ENCODE results near the gene POLR3C. TPM values are rescaled to one million over a fixed set of nuclear protein-coding genes. Genes with fewer than 3 reads are reported as not detected.
"Not testable (repeated sequence)": the region's sequence is repeated elsewhere in the genome, so short reads cannot be mapped to it uniquely, and the experiment has no call there.

The POLR3C gene
- total and polyA plus RNA-seq, 7 experiments from 2014 or later, result 22.0 to 48.9 (median 41.5) TPM

DNA sequence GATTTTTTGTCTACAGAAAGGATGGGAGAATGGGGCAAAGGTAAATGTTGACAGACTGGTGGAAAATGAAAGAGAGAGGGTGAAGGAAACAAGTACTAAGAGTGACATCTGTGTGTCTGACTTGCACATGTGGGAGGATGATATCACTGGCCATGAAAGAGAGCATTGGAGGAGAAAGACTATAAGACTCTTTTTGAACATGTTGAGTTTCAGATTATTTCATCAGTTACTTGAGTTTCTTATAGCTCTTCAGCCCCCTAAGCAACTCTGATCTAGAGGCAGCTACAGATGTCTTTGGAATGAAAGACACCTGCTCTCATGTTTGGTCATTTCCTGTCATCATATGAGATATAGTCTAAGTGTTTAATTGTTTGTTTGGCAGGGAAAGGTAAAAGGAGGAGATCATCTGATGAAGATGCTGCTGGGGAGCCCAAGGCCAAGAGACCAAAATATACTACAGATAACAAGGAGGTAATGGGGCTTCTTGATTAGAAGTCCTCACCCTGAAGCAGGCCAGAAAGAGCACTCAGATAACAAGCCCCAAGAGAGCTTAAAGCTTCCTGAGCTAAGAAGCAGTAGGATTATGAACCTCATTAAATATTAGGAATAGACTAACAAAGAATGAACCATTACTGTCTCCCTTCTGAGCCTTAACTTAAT lies 4.5 kb downstream of the POLR3C start:
- H3K27ac ChIP-seq (ENCODE audit: low read depth, low read length), result no peak overlapping the region
- DNase-seq (no peak), ATAC-seq (no peak)
- no peaks in the 10 kb centered on the region for H3K27me3 ChIP-seq (ENCODE audit: control insufficient read depth in 2 of 2, insufficient read depth in 2 of 2, low read length in 2 of 2)
- no peaks in the 10 kb centered on the region for H3K9me3 Mint-ChIP-seq
- H3K4me3 Mint-ChIP-seq, result no peak overlapping the region
- H3K4me3 ChIP-seq (ENCODE audit: low read length), result no peak overlapping the region
- peak overlapping the region in 5 of 9 donors; percentile 7 to 56 (median 36) for H3K27ac Mint-ChIP-seq
- intact Hi-C loops (cut with micrococcal nuclease), result loop anchor here (2.0 to 10.0 kb wide), 2 partner anchors 16 to 54 kb away; partner anchors contain the start of gene NUDT17 (in 1 of the 2)
- peaks cover 24 to 38% (median 36%) of the 10 kb centered on the region in 7 donors for H3K4me1 Mint-ChIP-seq
- no peaks in the 10 kb centered on the region for H3K27me3 Mint-ChIP-seq
- peaks cover 10 to 14% of the 10 kb centered on the region in 2 donors for H3K4me1 ChIP-seq (ENCODE audit: control insufficient read depth in 2 of 2, insufficient read depth in 2 of 2, low read length in 2 of 2)
- ChIA-PET CTCF (interaction anchor here (0.9 to 1.1 kb wide), 2 partner anchors 17 to 204 kb away, joined by 5 to 7 read pairs; partner anchors contain the start of gene NUDT17), POLR2A (interaction anchor here (0.7 to 1.3 kb wide), 3 partner anchors 17 to 91 kb away, joined by 3 read pairs; partner anchors contain the start of gene NUDT17)
- peaks cover 25 to 76% (median 33%) of the 10 kb centered on the region in 3 experiments for H3K36me3 ChIP-seq (ENCODE audit: control insufficient read depth in 2 of 3, insufficient read depth in 3 of 3, low read length in 3 of 3)
- H3K9me3 ChIP-seq (ENCODE audit: control insufficient read depth in 2 of 3, low read length in 3 of 3), result no peaks in the 10 kb centered on the region
- H3K36me3 Mint-ChIP-seq, result peaks cover 31 to 61% (median 51%) of the 10 kb centered on the region in 5 donors

DNA sequence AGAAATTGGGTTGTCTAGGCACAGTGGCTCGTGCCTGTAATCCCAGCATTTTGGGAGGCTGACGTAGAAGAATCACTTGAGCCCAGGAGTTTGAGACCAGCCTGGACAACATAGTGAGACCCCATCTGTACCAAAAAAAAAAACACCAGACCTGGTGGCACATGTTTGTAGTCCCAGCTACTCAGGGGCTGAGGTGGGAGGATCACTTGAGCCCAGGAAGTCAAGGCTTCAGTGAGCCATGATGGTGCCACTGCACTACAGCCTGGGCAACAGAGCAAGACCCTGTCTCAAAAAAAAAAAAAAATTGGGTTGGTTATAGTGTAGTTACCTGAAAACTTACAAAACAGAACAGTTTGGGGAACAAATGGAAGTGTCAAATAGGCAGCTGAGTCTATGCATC lies 6.8 kb downstream of the POLR3C start:
- peaks cover 31 to 65% (median 52%) of the 10 kb centered on the region in 5 donors for H3K36me3 Mint-ChIP-seq
- POLR2A ChIA-PET, result interaction anchor here (0.6 kb wide), 1 partner anchor 207 kb away, joined by 3 read pairs; no protein-coding TSS in a partner anchor
- ATAC-seq; H3K4me3 Mint-ChIP-seq; H3K4me1 ChIP-seq (ENCODE audit: control insufficient read depth in 2 of 2, insufficient read depth in 2 of 2, low read length in 2 of 2); DNase-seq; H3K9me3 ChIP-seq (ENCODE audit: control insufficient read depth in 2 of 3, low read length in 3 of 3); CTCF ChIA-PET; H3K27ac ChIP-seq (ENCODE audit: low read depth, low read length); H3K9me3 Mint-ChIP-seq; H3K27me3 Mint-ChIP-seq; H3K4me3 ChIP-seq (ENCODE audit: low read length); H3K27me3 ChIP-seq (ENCODE audit: control insufficient read depth in 2 of 2, insufficient read depth in 2 of 2, low read length in 2 of 2); intact Hi-C loops (cut with micrococcal nuclease): not testable (repeated sequence)
- H3K36me3 ChIP-seq (ENCODE audit: control insufficient read depth in 2 of 3, insufficient read depth in 3 of 3, low read length in 3 of 3), result peaks cover 25 to 94% (median 33%) of the 10 kb centered on the region in 3 experiments
- H3K4me1 Mint-ChIP-seq, result peaks cover 11 to 29% (median 21%) of the 10 kb centered on the region in 7 donors
- H3K27ac Mint-ChIP-seq, result peak overlapping the region in 2 of 9 donors; percentile 22 to 46

DNA sequence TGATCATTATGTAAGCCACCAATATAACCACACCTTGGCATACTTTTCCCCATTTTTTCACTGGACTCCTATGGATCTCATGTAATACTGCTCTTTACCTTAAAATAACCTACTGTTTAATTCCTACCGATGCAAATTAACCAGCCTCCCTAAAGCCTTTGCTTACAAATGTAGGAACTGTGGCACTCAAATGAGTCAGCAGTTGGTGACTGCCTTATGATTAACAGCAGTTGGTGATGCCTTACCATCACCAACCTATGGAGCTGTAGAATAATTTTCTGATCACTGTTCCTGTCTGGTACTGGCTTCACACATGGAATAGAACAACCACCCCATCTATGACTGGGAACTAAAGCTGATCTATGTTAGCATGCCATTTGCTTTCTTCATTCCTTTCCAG lies 13.7 kb downstream of the POLR3C start:
- H3K4me3 ChIP-seq (ENCODE audit: low read length), result no peak overlapping the region
- ATAC-seq, result no peak
- H3K9me3 ChIP-seq (ENCODE audit: control insufficient read depth in 2 of 3, low read length in 3 of 3), result no peaks in the 10 kb centered on the region
- Mint-ChIP-seq H3K4me1 (no peaks in the 10 kb centered on the region), H3K4me3 (no peak overlapping the region), H3K9me3 (no peaks in the 10 kb centered on the region), H3K36me3 (peaks cover 4 to 56% (median 20%) of the 10 kb centered on the region in 5 donors), H3K27ac (no peak overlapping the region), H3K27me3 (no peaks in the 10 kb centered on the region)
- no peak for DNase-seq
- intact Hi-C loops (cut with micrococcal nuclease), result no loop called here
- peaks cover 16 to 99% (median 23%) of the 10 kb centered on the region in 3 experiments for H3K36me3 ChIP-seq (ENCODE audit: control insufficient read depth in 2 of 3, insufficient read depth in 3 of 3, low read length in 3 of 3)
- no peaks in the 10 kb centered on the region for H3K27me3 ChIP-seq (ENCODE audit: control insufficient read depth in 2 of 2, insufficient read depth in 2 of 2, low read length in 2 of 2)
- ChIA-PET POLR2A (interaction anchor here (2.1 kb wide), 1 partner anchor 14 kb away, joined by 7 read pairs; the partner anchor contains the start of genes POLR3C and RNF115), CTCF (no interaction called here)
- H3K27ac ChIP-seq (ENCODE audit: low read depth, low read length), result no peak overlapping the region
- no peaks in the 10 kb centered on the region for H3K4me1 ChIP-seq (ENCODE audit: control insufficient read depth in 2 of 2, insufficient read depth in 2 of 2, low read length in 2 of 2)

DNA sequence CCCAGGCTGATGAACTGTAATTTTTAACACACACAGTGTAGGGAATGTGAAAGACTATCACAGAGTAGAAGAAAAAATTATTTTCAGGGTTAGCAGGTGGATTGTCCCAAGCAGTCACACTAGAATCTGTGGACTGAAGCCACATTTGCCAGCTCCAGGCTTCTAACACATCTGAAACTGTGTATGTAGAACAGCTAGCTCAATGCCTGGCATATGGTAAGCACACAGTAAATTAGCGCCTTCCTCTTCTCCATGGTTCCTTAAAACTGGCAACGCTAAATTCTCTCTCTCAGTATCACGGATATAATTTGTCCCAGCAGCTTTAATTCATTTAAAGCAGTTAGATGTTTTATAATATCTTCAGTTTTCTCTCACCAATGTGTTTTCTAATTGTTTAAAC lies 19.0 kb downstream of the POLR3C start:
- Mint-ChIP-seq H3K27ac (no peak overlapping the region), H3K4me1 (peaks cover 5 to 7% (median 6%) of the 10 kb centered on the region in 7 donors), H3K9me3 (no peaks in the 10 kb centered on the region), H3K4me3 (no peak overlapping the region), H3K27me3 (no peaks in the 10 kb centered on the region), H3K36me3 (peaks cover 4 to 31% (median 9%) of the 10 kb centered on the region in 5 donors)
- DNase-seq (no peak), ATAC-seq (no peak)
- Histone ChIP-seq H3K9me3 (ENCODE audit: control insufficient read depth in 2 of 3, low read length in 3 of 3) (no peaks in the 10 kb centered on the region), H3K27me3 (ENCODE audit: control insufficient read depth in 2 of 2, insufficient read depth in 2 of 2, low read length in 2 of 2) (no peaks in the 10 kb centered on the region), H3K36me3 (ENCODE audit: control insufficient read depth in 2 of 3, insufficient read depth in 3 of 3, low read length in 3 of 3) (peaks cover 4 to 46% (median 16%) of the 10 kb centered on the region in 3 experiments), H3K4me1 (ENCODE audit: control insufficient read depth in 2 of 2, insufficient read depth in 2 of 2, low read length in 2 of 2) (peaks cover 10 to 15% of the 10 kb centered on the region in 2 donors), H3K27ac (ENCODE audit: low read depth, low read length) (no peak overlapping the region), H3K4me3 (ENCODE audit: low read length) (no peak overlapping the region)
- ChIA-PET POLR2A (interaction anchor here (1.0 to 3.3 kb wide), 2 partner anchors 17 to 84 kb away, joined by 4 to 16 read pairs; partner anchors contain the start of gene RBM8A), CTCF (interaction anchor here (0.6 to 5.8 kb wide), 3 partner anchors 15 to 169 kb away, joined by 5 to 81 read pairs (median 6); partner anchors contain the start of gene PIAS3)
- intact Hi-C loops (cut with micrococcal nuclease), result no loop called here

DNA sequence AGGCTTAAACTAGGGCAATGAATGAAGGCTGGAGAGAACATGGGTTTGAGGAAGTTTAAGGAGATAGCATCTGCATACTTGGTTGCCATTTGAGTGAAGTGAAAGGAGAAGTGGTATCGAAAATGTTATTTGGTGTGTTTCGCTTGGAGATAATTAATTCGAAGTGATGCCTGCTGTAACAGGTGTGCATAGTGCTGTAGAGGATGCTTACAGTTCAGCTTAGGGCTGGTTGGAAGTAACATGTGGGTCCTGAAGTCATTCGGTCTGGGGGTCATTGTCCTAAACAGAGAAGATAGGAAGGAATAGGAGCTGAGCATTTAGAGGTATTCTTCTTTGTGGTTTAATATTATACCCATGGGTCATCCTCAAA lies 21.1 kb downstream of the POLR3C start:
- Histone ChIP-seq H3K27ac (ENCODE audit: low read depth, low read length) (peak overlapping the region; percentile 69), H3K36me3 (ENCODE audit: control insufficient read depth in 2 of 3, insufficient read depth in 3 of 3, low read length in 3 of 3) (peaks cover 0 to 37% (median 8%) of the 10 kb centered on the region in 3 experiments), H3K4me3 (ENCODE audit: low read length) (peak overlapping the region; percentile 86), H3K9me3 (ENCODE audit: control insufficient read depth in 2 of 3, low read length in 3 of 3) (no peaks in the 10 kb centered on the region), H3K4me1 (ENCODE audit: control insufficient read depth in 2 of 2, insufficient read depth in 2 of 2, low read length in 2 of 2) (peaks cover 10 to 15% of the 10 kb centered on the region in 2 donors), H3K27me3 (ENCODE audit: control insufficient read depth in 2 of 2, insufficient read depth in 2 of 2, low read length in 2 of 2) (no peaks in the 10 kb centered on the region)
- Mint-ChIP-seq H3K4me1 (peaks cover 6 to 17% (median 11%) of the 10 kb centered on the region in 7 donors), H3K27me3 (no peaks in the 10 kb centered on the region), H3K9me3 (no peaks in the 10 kb centered on the region), H3K36me3 (peaks cover 4 to 23% (median 9%) of the 10 kb centered on the region in 5 donors), H3K4me3 (no peak overlapping the region), H3K27ac (no peak overlapping the region)
- ChIA-PET POLR2A (interaction anchor here (0.7 to 4.7 kb wide), 15 partner anchors 14 to 174 kb away, joined by 3 to 49 read pairs (median 5); partner anchors contain the start of genes ANKRD34A, LIX1L, PIAS3 and POLR3C), CTCF (interaction anchor here (0.6 to 5.8 kb wide), 28 partner anchors 9 to 193 kb away, joined by 3 to 81 read pairs (median 4); partner anchors contain the start of genes ANKRD34A, ITGA10, PEX11B and PIAS3)
- DNase-seq, result no peak
- peak; percentile 63 for ATAC-seq
- intact Hi-C loops (cut with micrococcal nuclease), result loop anchor here (1.0 to 2.0 kb wide), 9 partner anchors 13 to 168 kb away; partner anchors contain the start of genes ITGA10 (in 2 of the 2), PEX11B (in 1 of the 2) and PIAS3 (in 1 of the 2)

DNA sequence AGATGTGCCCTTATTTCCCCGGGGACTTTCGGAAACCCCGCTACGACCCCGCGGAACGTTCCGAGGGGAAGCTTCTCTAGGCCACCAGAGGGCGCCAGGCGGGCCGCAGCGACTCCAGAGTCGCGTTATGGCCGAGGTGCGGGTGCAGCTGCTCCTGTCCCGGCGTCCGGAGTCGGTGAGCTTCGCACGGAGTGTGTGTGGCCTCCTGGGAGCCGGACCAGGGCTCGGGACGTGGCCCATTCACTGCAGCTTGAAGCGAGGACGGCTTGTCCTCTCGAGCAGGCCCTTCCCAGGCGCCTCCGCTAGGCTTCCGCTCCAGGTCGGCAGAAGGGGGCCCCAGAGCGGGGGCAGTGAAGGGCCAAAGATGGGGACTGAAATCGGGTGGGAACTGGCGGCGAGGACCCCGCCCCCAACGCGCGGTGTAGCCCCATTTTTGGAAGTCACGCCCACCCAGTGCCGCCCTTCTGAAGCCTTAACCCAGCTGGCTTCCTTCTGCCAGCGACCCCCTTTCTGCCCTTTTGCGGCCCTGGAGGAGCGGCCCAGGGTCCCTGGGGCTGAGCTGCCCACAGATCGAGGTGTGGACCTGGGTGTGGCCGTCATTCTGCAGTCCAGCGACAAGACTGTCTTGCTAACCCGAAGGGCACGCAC lies 21.6 kb downstream of the POLR3C start, which contains the start of gene NUDT17:
Gene NUDT17 (plus strand): TSS at position 117 of the 648 bp plus-strand sequence. CDS start 11 bp downstream, at position 128.
- H3K27me3 ChIP-seq (ENCODE audit: control insufficient read depth in 2 of 2, insufficient read depth in 2 of 2, low read length in 2 of 2), result no peaks in the 10 kb centered on the region
- intact Hi-C loops (cut with micrococcal nuclease), result loop anchor here (1.0 to 2.0 kb wide), 9 partner anchors 13 to 168 kb away; partner anchors contain the start of genes ITGA10 (in 2 of the 2), PEX11B (in 1 of the 2) and PIAS3 (in 1 of the 2)
- H3K27ac ChIP-seq (ENCODE audit: low read depth, low read length), result peak within 1 kb of the TSS; percentile 69
- DNase-seq, result peak; percentile 52 to 78 (median 71)
- Mint-ChIP-seq H3K9me3 (no peaks in the 10 kb centered on the region), H3K27ac (peak within 1 kb of the TSS in 5 of 9 donors; percentile 54 to 93 (median 77)), H3K4me3 (no peak within 1 kb of the TSS), H3K27me3 (no peaks in the 10 kb centered on the region), H3K36me3 (peaks cover 4 to 24% (median 9%) of the 10 kb centered on the region in 5 donors), H3K4me1 (peaks cover 6 to 21% (median 14%) of the 10 kb centered on the region in 7 donors)
- no peaks in the 10 kb centered on the region for H3K9me3 ChIP-seq (ENCODE audit: control insufficient read depth in 2 of 3, low read length in 3 of 3)
- ChIA-PET CTCF (interaction anchor here (0.6 to 5.8 kb wide), 28 partner anchors 9 to 192 kb away, joined by 3 to 81 read pairs (median 4); partner anchors contain the start of genes ANKRD34A, ITGA10, PEX11B and PIAS3), POLR2A (interaction anchor here (0.7 to 4.7 kb wide), 17 partner anchors 13 to 174 kb away, joined by 3 to 49 read pairs (median 4); partner anchors contain the start of genes ANKRD34A, LIX1L, PIAS3 and POLR3C)
- H3K36me3 ChIP-seq (ENCODE audit: control insufficient read depth in 2 of 3, insufficient read depth in 3 of 3, low read length in 3 of 3), result peaks cover 0 to 37% (median 4%) of the 10 kb centered on the region in 3 experiments
- H3K4me3 ChIP-seq (ENCODE audit: low read length), result peak within 1 kb of the TSS; percentile 86
- H3K4me1 ChIP-seq (ENCODE audit: control insufficient read depth in 2 of 2, insufficient read depth in 2 of 2, low read length in 2 of 2), result peaks cover 10 to 15% of the 10 kb centered on the region in 2 donors
- peak; percentile 89 for ATAC-seq

Data from naive thymus-derived CD4-positive, alpha-beta T cell (primary cell).